OCI-LY1 (cell line): ENCODE data around the gene TAS1R3.

ENCODE experiments used
- H2AFZ ChIP-seq: fragments of 200-600 bp; sonication (generic), shearing (Covaris generic); 2 replicates; pipeline ENCODE4 v1.6.0; 2014; ENCODE audit warnings: antibody characterized with exemption, mild to moderate bottlenecking, low read length
- H3F3A ChIP-seq: fragments of 200-600 bp; sonication (generic), shearing (Covaris generic); 2 replicates; pipeline ENCODE4 v1.6.0; 2014; ENCODE audit warnings: mild to moderate bottlenecking, antibody characterized with exemption, low read length, moderate library complexity; ENCODE audit not compliant: insufficient read depth
- H3K27ac ChIP-seq: fragments of 200-600 bp; sonication (generic); 2 replicates; pipeline ENCODE4 v1.5.1; 2014; ENCODE audit warnings: low read length, mixed run types, mild to moderate bottlenecking, low read depth; ENCODE audit not compliant: poor library complexity, severe bottlenecking
- H3K27me3 ChIP-seq: fragments of 200-600 bp; sonication (generic); 2 replicates; pipeline ENCODE4 v1.6.0; 2014; ENCODE audit warnings: antibody characterized with exemption, mild to moderate bottlenecking, low read length, moderate library complexity; ENCODE audit not compliant: insufficient read depth
- H3K36me3 ChIP-seq: fragments of 200-600 bp; sonication (generic); 2 replicates; pipeline ENCODE4 v1.6.1; 2014; ENCODE audit warnings: mild to moderate bottlenecking, antibody characterized with exemption, low read length, moderate library complexity, mixed read lengths; ENCODE audit not compliant: insufficient read depth
- H3K4me1 ChIP-seq: fragments of 200-600 bp; sonication (generic); 2 replicates; pipeline ENCODE4 v1.5.1; 2014; ENCODE audit warnings: mild to moderate bottlenecking, low read length, moderate library complexity; ENCODE audit not compliant: insufficient read depth, severe bottlenecking
- H3K4me2 ChIP-seq: fragments of 200-600 bp; sonication (generic), shearing (Covaris generic); 2 replicates; pipeline ENCODE4 v1.6.1; 2014; ENCODE audit warnings: low read length
- H3K4me3 ChIP-seq: fragments of 200-600 bp; sonication (generic); 2 replicates; pipeline ENCODE4 v1.5.1; 2014; ENCODE audit warnings: low read length, low read depth, mild to moderate bottlenecking, mixed read lengths; ENCODE audit not compliant: poor library complexity, severe bottlenecking
- H3K79me2 ChIP-seq: fragments of 200-600 bp; shearing (Covaris generic); 2 replicates; pipeline ENCODE4 v1.6.1; 2016; ENCODE audit warnings: mixed run types, low read length, mixed read lengths; ENCODE audit not compliant: insufficient read depth
- H3K9ac ChIP-seq: fragments of 200-600 bp; sonication (generic), shearing (Covaris generic); 2 replicates; pipeline ENCODE4 v1.6.1; 2014; ENCODE audit warnings: mild to moderate bottlenecking, low read length, mixed read lengths
- H3K9me2 ChIP-seq: fragments of 200-600 bp; sonication (generic), shearing (Covaris generic); 2 replicates; pipeline ENCODE4 v1.6.1; 2014; ENCODE audit warnings: low read depth, mild to moderate bottlenecking, low read length, mixed read lengths
- H3K9me3 ChIP-seq: fragments of 200-600 bp; shearing (Covaris generic); 2 replicates; pipeline ENCODE4 v1.6.1; 2014; ENCODE audit warnings: low read length, mixed read lengths
- H4K20me1 ChIP-seq: fragments of 200-600 bp; sonication (generic), shearing (Covaris generic); 2 replicates; pipeline ENCODE4 v1.6.0; 2016; ENCODE audit warnings: mild to moderate bottlenecking, low read length; ENCODE audit not compliant: insufficient read depth
- EZH2 ChIP-seq: fragments of 200-600 bp; sonication (generic), shearing (Covaris generic); IDR thresholded peaks from 2 replicates; pipeline ENCODE4 v1.8.0; 2017; ENCODE audit warnings: borderline replicate concordance, mixed run types, mild to moderate bottlenecking, antibody characterized with exemption, low read length, moderate library complexity, mixed read lengths
- TF ChIP-seq, protein P1 (sequence below): fragments of 200-600 bp; sonication (generic), shearing (Covaris generic); IDR thresholded peaks from 2 replicates; pipeline ENCODE4 v1.5.1; 2017; ENCODE audit warnings: mild to moderate bottlenecking, antibody characterized with exemption, low read length, moderate library complexity, mixed read lengths

TAS1R3 gene

DNA sequence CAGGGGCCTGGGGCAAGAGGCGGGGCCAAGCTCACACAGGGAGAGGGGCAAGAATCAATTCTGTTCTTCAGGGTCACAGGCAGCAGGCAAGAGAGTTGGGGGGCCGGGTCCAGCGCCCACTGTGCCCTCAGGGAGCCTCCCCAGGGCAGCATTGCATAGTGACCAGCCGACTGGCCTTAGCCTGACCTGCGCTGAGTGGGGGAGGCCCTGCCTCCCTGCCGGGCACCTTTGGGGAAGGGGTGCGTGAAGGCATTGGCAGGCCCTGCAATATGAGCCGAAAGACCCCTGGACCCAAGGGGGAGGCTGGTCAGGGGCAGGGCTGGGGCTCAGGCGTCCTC is 38.7 kb upstream of the TAS1R3 start:
- Histone ChIP-seq H3K9ac (no peak overlapping the region), H3K36me3 (no peaks in the 10 kb centered on the region), H2AFZ (no peak overlapping the region), H4K20me1 (no peaks in the 10 kb centered on the region), H3K4me2 (no peak overlapping the region), H3K79me2 (no peaks in the 10 kb centered on the region), H3K9me2 (no peaks in the 10 kb centered on the region), H3K9me3 (no peaks in the 10 kb centered on the region), H3F3A (no peaks in the 10 kb centered on the region), H3K4me3 (no peak overlapping the region), H3K27me3 (no peaks in the 10 kb centered on the region), H3K4me1 (no peaks in the 10 kb centered on the region), H3K27ac (no peak overlapping the region)
- TF ChIP-seq EZH2 = no peak
- TF ChIP-seq, protein P1, sequence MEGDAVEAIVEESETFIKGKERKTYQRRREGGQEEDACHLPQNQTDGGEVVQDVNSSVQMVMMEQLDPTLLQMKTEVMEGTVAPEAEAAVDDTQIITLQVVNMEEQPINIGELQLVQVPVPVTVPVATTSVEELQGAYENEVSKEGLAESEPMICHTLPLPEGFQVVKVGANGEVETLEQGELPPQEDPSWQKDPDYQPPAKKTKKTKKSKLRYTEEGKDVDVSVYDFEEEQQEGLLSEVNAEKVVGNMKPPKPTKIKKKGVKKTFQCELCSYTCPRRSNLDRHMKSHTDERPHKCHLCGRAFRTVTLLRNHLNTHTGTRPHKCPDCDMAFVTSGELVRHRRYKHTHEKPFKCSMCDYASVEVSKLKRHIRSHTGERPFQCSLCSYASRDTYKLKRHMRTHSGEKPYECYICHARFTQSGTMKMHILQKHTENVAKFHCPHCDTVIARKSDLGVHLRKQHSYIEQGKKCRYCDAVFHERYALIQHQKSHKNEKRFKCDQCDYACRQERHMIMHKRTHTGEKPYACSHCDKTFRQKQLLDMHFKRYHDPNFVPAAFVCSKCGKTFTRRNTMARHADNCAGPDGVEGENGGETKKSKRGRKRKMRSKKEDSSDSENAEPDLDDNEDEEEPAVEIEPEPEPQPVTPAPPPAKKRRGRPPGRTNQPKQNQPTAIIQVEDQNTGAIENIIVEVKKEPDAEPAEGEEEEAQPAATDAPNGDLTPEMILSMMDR = no peak

DNA sequence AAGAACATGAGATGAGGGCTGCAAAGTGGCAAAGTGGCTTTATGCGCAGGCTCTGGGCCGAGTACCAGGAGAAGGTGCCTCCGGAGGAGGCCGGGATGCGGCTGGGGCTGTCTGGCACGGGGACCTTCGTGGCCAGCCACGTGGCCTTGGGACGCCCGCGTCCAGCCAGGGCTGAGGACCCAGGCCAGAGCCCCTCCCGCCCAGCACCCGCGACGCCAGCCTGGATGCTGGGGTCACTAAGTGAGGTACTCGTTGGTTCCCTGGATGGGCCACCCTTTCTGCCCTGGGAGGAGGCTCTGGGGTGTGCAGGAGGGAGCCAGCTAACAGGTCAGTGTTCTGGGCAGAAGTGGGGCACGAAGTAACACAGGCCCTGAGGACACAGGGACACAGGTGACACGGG is 38.2 kb upstream of the TAS1R3 start:
- Histone ChIP-seq H3K9me2 (no peaks in the 10 kb centered on the region), H2AFZ (no peak overlapping the region), H3K27ac (no peak overlapping the region), H3K4me1 (no peaks in the 10 kb centered on the region), H3K27me3 (no peaks in the 10 kb centered on the region), H3K36me3 (no peaks in the 10 kb centered on the region), H3F3A (no peaks in the 10 kb centered on the region), H3K4me3 (no peak overlapping the region), H3K79me2 (no peaks in the 10 kb centered on the region), H4K20me1 (no peaks in the 10 kb centered on the region), H3K9me3 (no peaks in the 10 kb centered on the region), H3K4me2 (no peak overlapping the region), H3K9ac (no peak overlapping the region)
- TF ChIP-seq EZH2 = no peak
- TF ChIP-seq, protein P1 = no peak

DNA sequence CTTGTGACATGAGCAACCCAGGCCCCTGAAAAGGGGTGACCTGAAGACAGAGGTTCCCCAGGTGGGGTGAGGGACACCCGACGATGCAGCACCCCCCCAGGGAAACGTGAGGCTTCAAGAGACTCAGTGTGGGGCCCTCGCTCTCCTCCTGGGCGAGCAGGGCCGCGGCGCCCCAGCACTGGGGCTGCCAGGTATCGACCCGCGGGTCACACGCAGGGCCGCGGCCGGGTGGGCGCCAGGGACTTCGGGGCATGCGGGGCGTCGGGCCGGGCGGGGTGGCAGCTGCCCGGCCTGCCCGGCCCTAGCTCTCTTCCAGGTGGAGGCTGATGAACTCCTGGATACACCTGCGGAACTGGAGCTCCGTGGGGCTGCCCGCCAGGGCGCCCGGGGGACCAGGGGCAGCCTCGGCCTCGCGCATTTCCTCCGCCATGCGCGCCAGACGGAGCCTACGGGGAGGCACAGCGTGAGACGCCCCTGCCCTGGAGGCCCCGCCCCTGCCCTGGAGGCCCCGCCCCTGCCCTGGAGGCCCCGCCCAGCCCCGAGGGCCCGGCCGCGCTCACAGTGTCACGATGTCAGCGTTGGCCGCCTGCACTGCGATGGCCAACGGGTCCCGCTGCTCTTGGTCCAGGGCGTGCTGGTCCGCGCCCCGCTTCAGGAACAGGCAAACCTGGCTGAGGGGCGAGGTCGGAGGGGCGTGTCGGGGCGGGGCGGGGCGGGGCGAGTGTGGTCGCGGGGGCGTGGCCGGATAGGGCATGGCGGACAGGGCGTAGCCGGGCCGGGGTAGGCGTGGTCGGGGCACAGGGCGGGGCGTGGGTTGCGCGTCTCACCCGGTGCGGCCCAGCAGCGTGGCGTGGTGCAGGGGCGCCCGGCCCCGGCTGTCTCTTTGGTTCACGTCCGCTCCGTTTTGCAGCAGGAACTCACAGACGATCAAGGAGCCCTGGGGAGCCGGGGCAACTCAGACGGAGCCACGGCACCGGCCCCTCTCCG is 37.5 kb upstream of the TAS1R3 start:
- Histone ChIP-seq H3K27ac (no peak overlapping the region), H3K79me2 (no peaks in the 10 kb centered on the region), H3K36me3 (no peaks in the 10 kb centered on the region), H3K9me2 (no peaks in the 10 kb centered on the region), H3K4me3 (no peak overlapping the region), H3K9me3 (no peaks in the 10 kb centered on the region), H3K4me1 (no peaks in the 10 kb centered on the region), H3K4me2 (no peak overlapping the region), H3K9ac (no peak overlapping the region), H3F3A (no peaks in the 10 kb centered on the region), H3K27me3 (no peaks in the 10 kb centered on the region), H2AFZ (no peak overlapping the region), H4K20me1 (no peaks in the 10 kb centered on the region)
- TF ChIP-seq EZH2 = no peak
- TF ChIP-seq, protein P1 = no peak
